HepG2 (cell line): ENCODE measurements around the gene WDR11. TPM values are rescaled to one million over a fixed set of nuclear protein-coding genes. Genes with fewer than 3 reads are reported as not detected.

Source experiments
- CBFB ChIP-seq: sonication (generic); formaldehyde crosslinking; IDR thresholded peaks from 2 replicates; pipeline ENCODE4 v1.4.0; 2020; ENCODE audit warnings: missing genetic modification reagents
- CBX2 ChIP-seq, 2 experiments: fragments of 200-600 bp in 1 of 2; sonication (generic); formaldehyde crosslinking in 1 of 2; IDR thresholded peaks; 2 replicates each; pipeline versions ENCODE4 v1.7.0 to v1.8.1; 2018 to 2022; ENCODE audit warnings: low read depth in 2 of 2, low read length in 1 of 2, mild to moderate bottlenecking in 1 of 2, missing genetic modification reagents in 1 of 2
- HIVEP1 ChIP-seq: sonication (generic); formaldehyde crosslinking; IDR thresholded peaks from 2 replicates; pipeline ENCODE4 v1.4.0; 2020; ENCODE audit warnings: mild to moderate bottlenecking, missing genetic modification reagents
- HNF4G ChIP-seq, 2 experiments: sonication (generic) in 1 of 2; formaldehyde crosslinking in 1 of 2; IDR thresholded peaks; 2 replicates each; pipeline versions ENCODE4 v1.4.0 to v1.6.1; 2011 to 2020; ENCODE audit warnings: borderline replicate concordance in 2 of 2, low read depth in 2 of 2, mild to moderate bottlenecking in 2 of 2, low read length in 1 of 2, missing genetic modification reagents in 1 of 2, moderate library complexity in 1 of 2
- NR1H2 ChIP-seq: sonication (generic); formaldehyde crosslinking; IDR thresholded peaks from 2 replicates; pipeline ENCODE4 v1.8.1; 2022; ENCODE audit warnings: low read depth, missing genetic modification reagents, borderline replicate concordance
- RAD51 ChIP-seq: fragments of 450-650 bp; IDR thresholded peaks from 2 replicates; pipeline ENCODE4 v1.6.1; 2016; ENCODE audit warnings: borderline replicate concordance
- RFX5 ChIP-seq: IDR thresholded peaks from 2 replicates; pipeline ENCODE4 v1.6.1; 2011; ENCODE audit warnings: low read depth, low read length, improper control_type of control experiment
- SMAD3 ChIP-seq: sonication (generic); formaldehyde crosslinking; IDR thresholded peaks from 2 replicates; pipeline ENCODE4 v1.4.0; 2020; ENCODE audit warnings: missing genetic modification reagents
- ZBTB1 ChIP-seq: sonication (generic); formaldehyde crosslinking; IDR thresholded peaks from 2 replicates; pipeline ENCODE4 v1.4.0; 2020; ENCODE audit warnings: missing genetic modification reagents, borderline replicate concordance
- ZFX ChIP-seq: sonication (generic); formaldehyde crosslinking; IDR thresholded peaks from 2 replicates; pipeline ENCODE4 v1.4.0; 2020; ENCODE audit warnings: mild to moderate bottlenecking, low read depth, missing genetic modification reagents, moderate library complexity
- ZNF138 ChIP-seq: sonication (generic); formaldehyde crosslinking; IDR thresholded peaks from 2 replicates; pipeline ENCODE4 v1.5.0; 2020; ENCODE audit warnings: mild to moderate bottlenecking, low read depth, missing genetic modification reagents
- ZNF234 ChIP-seq: sonication (generic); formaldehyde crosslinking; conservative IDR thresholded peaks from 2 replicates; pipeline ENCODE4 v1.5.1; 2020; ENCODE audit warnings: mild to moderate bottlenecking, missing genetic modification reagents
- ZNF572 ChIP-seq: sonication (generic); formaldehyde crosslinking; IDR thresholded peaks from 2 replicates; pipeline ENCODE4 v1.5.1; 2020; ENCODE audit warnings: mild to moderate bottlenecking, missing genetic modification reagents
- ZNF609 ChIP-seq: sonication (generic); formaldehyde crosslinking; IDR thresholded peaks from 2 replicates; pipeline ENCODE4 v1.4.0; 2020; ENCODE audit warnings: mild to moderate bottlenecking, missing genetic modification reagents, borderline replicate concordance
- ZNF891 ChIP-seq: sonication (generic); formaldehyde crosslinking; IDR thresholded peaks from 2 replicates; pipeline ENCODE4 v1.5.0; 2020; ENCODE audit warnings: mild to moderate bottlenecking, missing genetic modification reagents
- polyA plus RNA-seq, 8 experiments: library from polyadenylated mRNA; depleted of rRNA in 3 of 8; stranded (reverse) in 7 of 8; unstranded in 1 of 8; fragments of >200 nt; fragmentation: Illumina TruSeq in 4 of 8; extraction: Trizol in 4 of 8; gene quantifications; 2 replicates each; pipeline versions ENCODE4 v1.2.1 to v1.2.3, GENCODE V29; 2011 to 2016; ENCODE audit warnings: low read depth in 4 of 8, missing spikeins in 1 of 8, mixed read lengths in 1 of 8; ENCODE audit not compliant: insufficient read depth in 1 of 8
- total RNA-seq, 5 experiments: library from RNA; depleted of rRNA; stranded (reverse); fragments of >200 nt; fragmentation: Illumina TruSeq; extraction: Trizol; gene quantifications; 2 replicates each; pipeline ENCODE4 v1.2.3, GENCODE V29; 2016; ENCODE audit warnings: low read depth in 1 of 5
- TF ChIP-seq, protein P1 (sequence below): sonication (generic); formaldehyde crosslinking; conservative IDR thresholded peaks from 2 replicates; pipeline ENCODE4 v1.8.0; 2022; ENCODE audit warnings: mild to moderate bottlenecking, moderate library complexity, missing genetic modification reagents
- TF ChIP-seq, protein P2 (sequence below): fragments of 450-650 bp; IDR thresholded peaks from 2 replicates; pipeline ENCODE4 v1.6.1; 2017

The WDR11 gene
- total and polyA plus RNA-seq, 2 of the 13 experiments (the other 11 are each of a cell fraction or from before 2014, with no cell fraction given), result 38.0 to 45.2 TPM

- TF ChIP-seq, protein P1, sequence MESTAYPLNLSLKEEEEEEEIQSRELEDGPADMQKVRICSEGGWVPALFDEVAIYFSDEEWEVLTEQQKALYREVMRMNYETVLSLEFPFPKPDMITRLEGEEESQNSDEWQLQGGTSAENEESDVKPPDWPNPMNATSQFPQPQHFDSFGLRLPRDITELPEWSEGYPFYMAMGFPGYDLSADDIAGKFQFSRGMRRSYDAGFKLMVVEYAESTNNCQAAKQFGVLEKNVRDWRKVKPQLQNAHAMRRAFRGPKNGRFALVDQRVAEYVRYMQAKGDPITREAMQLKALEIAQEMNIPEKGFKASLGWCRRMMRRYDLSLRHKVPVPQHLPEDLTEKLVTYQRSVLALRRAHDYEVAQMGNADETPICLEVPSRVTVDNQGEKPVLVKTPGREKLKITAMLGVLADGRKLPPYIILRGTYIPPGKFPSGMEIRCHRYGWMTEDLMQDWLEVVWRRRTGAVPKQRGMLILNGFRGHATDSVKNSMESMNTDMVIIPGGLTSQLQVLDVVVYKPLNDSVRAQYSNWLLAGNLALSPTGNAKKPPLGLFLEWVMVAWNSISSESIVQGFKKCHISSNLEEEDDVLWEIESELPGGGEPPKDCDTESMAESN (CRISPR knock-in tag), result peak; percentile 94
- peak; percentile 48; the same call in 1 of the 2 replicates for TF ChIP-seq HNF4G (IDR thresholded peaks at IDR 0.05; ENCODE audit: borderline replicate concordance, low read depth, low read length)
- peak; percentile 65; the same call in 1 of the 2 replicates for TF ChIP-seq HNF4G (CRISPR knock-in tag; IDR thresholded peaks at IDR 0.05; ENCODE audit: borderline replicate concordance, low read depth)
- peak; percentile 90; the same call in 1 of the 2 replicates for TF ChIP-seq ZNF891 (CRISPR knock-in tag)
- TF ChIP-seq SMAD3 (CRISPR knock-in tag), result peak; percentile 88
- no peak for TF ChIP-seq ZNF234 (CRISPR knock-in tag)
- TF ChIP-seq ZBTB1, result no peak
- no peak; the same call in 1 of the 2 replicates for TF ChIP-seq NR1H2 (CRISPR knock-in tag)
- TF ChIP-seq RFX5, result peak; percentile 29; the same call in 1 of the 2 replicates
- peak; percentile 91 for TF ChIP-seq ZFX
- peak; percentile 90 for TF ChIP-seq ZNF138 (CRISPR knock-in tag)
- TF ChIP-seq CBFB (CRISPR knock-in tag), result peak; percentile 84
- no peak; the same call in 1 of the 2 replicates for TF ChIP-seq HIVEP1 (CRISPR knock-in tag)
- TF ChIP-seq, protein P2, sequence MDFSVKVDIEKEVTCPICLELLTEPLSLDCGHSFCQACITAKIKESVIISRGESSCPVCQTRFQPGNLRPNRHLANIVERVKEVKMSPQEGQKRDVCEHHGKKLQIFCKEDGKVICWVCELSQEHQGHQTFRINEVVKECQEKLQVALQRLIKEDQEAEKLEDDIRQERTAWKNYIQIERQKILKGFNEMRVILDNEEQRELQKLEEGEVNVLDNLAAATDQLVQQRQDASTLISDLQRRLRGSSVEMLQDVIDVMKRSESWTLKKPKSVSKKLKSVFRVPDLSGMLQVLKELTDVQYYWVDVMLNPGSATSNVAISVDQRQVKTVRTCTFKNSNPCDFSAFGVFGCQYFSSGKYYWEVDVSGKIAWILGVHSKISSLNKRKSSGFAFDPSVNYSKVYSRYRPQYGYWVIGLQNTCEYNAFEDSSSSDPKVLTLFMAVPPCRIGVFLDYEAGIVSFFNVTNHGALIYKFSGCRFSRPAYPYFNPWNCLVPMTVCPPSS, result no peak
- peak; percentile 86; the same call in 1 of the 2 replicates for TF ChIP-seq CBX2 (IDR thresholded peaks at IDR 0.05; ENCODE audit: low read depth, low read length)
- TF ChIP-seq CBX2 (CRISPR knock-in tag; IDR thresholded peaks at IDR 0.05; ENCODE audit: low read depth), result peak; percentile 52; the same call in 1 of the 2 replicates
- no peak for TF ChIP-seq RAD51
- TF ChIP-seq ZNF572 (CRISPR knock-in tag), result no peak; the same call in 1 of the 2 replicates
- peak; percentile 74; the same call in 1 of the 2 replicates for TF ChIP-seq ZNF609
Observed at GRCh38 chr10:120850911-120851865, at the start of gene WDR11 (continued).
